ENCODE results near the gene TNRC18. TPM values are rescaled to one million over a fixed set of nuclear protein-coding genes. Genes with fewer than 3 reads are reported as not detected.
A peak's percentile ranks its signal among the peaks of the same experiment; 100 is the strongest.

Gene TNRC18
- total and polyA plus RNA-seq, 9 of the 15 experiments (the other 6 are each of a cell fraction or from before 2014, with no cell fraction given) = 0.03 to 43.2 (median 18.0) TPM

DNA sequence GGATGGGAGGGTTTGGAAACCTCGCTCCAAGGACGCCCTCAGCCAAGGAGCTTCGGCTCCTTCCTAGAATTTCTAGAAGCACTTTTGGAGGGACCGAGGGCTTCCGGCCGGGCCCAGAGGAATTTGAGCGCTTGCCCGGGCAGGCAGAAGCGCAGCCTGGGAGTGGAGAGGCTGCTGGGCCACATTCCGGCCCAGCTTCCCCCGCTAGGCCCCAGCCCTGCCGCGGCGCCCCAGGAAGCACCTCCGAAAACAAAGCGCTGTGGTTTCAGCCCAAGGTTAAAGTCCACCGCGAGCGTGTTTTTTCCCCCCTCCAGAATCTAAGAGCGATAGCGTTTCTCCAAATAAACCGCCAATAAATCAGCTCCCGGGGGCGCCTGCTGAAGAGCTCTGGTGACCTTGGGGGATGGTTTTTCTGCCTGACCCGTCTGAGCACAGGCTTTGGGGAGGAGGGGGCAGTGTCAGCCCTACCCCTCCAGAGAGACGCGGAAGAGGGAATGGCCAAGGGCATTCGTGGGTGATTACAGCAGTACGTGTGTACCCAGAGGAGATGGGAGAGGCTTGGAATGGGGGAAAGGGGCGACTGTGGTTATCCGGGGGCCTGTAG lies 5.7 kb upstream of the TNRC18 start (continued):
- TF ChIP-seq NR2C1 (IDR thresholded peaks at IDR 0.05) (no peak; the same call in 1 of the 2 replicates), NR2C1 (tag; IDR thresholded peaks at IDR 0.05) (peak; percentile 27; the same call in 1 of the 2 replicates), RNF2 (IDR thresholded peaks at IDR 0.05) (peak; percentile 73), MEIS2 (IDR thresholded peaks at IDR 0.05; ENCODE audit: partially characterized antibody) (peak; percentile 39), POLR2G (IDR thresholded peaks at IDR 0.05; ENCODE audit: low read depth, low read length) (peak; percentile 77), ETV5 (CRISPR knock-in tag; IDR thresholded peaks at IDR 0.05; ENCODE audit: low read depth) (0 out of 2 replicates have a peak, but pooled peaks have one; percentile 3), ZNF79 (CRISPR knock-in tag; IDR thresholded peaks at IDR 0.05; ENCODE audit: low read depth) (peak; percentile 5), KDM4B (IDR thresholded peaks at IDR 0.05; ENCODE audit: borderline replicate concordance in 2 of 2, low read depth in 1 of 2) (0 out of 4 replicates have a peak, but pooled peaks of 1 of the 2 experiments have one; percentile 6)
- TF ChIP-seq, protein P1, sequence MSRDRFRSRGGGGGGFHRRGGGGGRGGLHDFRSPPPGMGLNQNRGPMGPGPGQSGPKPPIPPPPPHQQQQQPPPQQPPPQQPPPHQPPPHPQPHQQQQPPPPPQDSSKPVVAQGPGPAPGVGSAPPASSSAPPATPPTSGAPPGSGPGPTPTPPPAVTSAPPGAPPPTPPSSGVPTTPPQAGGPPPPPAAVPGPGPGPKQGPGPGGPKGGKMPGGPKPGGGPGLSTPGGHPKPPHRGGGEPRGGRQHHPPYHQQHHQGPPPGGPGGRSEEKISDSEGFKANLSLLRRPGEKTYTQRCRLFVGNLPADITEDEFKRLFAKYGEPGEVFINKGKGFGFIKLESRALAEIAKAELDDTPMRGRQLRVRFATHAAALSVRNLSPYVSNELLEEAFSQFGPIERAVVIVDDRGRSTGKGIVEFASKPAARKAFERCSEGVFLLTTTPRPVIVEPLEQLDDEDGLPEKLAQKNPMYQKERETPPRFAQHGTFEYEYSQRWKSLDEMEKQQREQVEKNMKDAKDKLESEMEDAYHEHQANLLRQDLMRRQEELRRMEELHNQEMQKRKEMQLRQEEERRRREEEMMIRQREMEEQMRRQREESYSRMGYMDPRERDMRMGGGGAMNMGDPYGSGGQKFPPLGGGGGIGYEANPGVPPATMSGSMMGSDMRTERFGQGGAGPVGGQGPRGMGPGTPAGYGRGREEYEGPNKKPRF (IDR thresholded peaks at IDR 0.05; ENCODE audit: low read depth, low read length) = no peak
- TF ChIP-seq, protein P2, sequence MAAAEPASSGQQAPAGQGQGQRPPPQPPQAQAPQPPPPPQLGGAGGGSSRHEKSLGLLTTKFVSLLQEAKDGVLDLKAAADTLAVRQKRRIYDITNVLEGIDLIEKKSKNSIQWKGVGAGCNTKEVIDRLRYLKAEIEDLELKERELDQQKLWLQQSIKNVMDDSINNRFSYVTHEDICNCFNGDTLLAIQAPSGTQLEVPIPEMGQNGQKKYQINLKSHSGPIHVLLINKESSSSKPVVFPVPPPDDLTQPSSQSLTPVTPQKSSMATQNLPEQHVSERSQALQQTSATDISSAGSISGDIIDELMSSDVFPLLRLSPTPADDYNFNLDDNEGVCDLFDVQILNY (CRISPR knock-in tag; IDR thresholded peaks at IDR 0.05) = no peak
- TF ChIP-seq, protein P3, sequence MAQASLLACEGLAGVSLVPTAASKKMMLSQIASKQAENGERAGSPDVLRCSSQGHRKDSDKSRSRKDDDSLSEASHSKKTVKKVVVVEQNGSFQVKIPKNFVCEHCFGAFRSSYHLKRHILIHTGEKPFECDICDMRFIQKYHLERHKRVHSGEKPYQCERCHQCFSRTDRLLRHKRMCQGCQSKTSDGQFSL (CRISPR knock-in tag; IDR thresholded peaks at IDR 0.05) = no peak
- TF ChIP-seq, protein P3 (tag; IDR thresholded peaks at IDR 0.05) = 0 out of 4 replicates have a peak, but pooled peaks of 1 of the 2 experiments have one; percentile 27
- TF ChIP-seq, protein P4, sequence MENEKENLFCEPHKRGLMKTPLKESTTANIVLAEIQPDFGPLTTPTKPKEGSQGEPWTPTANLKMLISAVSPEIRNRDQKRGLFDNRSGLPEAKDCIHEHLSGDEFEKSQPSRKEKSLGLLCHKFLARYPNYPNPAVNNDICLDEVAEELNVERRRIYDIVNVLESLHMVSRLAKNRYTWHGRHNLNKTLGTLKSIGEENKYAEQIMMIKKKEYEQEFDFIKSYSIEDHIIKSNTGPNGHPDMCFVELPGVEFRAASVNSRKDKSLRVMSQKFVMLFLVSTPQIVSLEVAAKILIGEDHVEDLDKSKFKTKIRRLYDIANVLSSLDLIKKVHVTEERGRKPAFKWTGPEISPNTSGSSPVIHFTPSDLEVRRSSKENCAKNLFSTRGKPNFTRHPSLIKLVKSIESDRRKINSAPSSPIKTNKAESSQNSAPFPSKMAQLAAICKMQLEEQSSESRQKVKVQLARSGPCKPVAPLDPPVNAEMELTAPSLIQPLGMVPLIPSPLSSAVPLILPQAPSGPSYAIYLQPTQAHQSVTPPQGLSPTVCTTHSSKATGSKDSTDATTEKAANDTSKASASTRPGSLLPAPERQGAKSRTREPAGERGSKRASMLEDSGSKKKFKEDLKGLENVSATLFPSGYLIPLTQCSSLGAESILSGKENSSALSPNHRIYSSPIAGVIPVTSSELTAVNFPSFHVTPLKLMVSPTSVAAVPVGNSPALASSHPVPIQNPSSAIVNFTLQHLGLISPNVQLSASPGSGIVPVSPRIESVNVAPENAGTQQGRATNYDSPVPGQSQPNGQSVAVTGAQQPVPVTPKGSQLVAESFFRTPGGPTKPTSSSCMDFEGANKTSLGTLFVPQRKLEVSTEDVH (IDR thresholded peaks at IDR 0.05; ENCODE audit: low read depth, partially characterized antibody) = no peak
- TF ChIP-seq, protein P5, sequence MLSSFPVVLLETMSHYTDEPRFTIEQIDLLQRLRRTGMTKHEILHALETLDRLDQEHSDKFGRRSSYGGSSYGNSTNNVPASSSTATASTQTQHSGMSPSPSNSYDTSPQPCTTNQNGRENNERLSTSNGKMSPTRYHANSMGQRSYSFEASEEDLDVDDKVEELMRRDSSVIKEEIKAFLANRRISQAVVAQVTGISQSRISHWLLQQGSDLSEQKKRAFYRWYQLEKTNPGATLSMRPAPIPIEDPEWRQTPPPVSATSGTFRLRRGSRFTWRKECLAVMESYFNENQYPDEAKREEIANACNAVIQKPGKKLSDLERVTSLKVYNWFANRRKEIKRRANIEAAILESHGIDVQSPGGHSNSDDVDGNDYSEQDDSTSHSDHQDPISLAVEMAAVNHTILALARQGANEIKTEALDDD (IDR thresholded peaks at IDR 0.05) = 0 out of 2 replicates have a peak, but pooled peaks have one; percentile 31
- TF ChIP-seq, protein P6, sequence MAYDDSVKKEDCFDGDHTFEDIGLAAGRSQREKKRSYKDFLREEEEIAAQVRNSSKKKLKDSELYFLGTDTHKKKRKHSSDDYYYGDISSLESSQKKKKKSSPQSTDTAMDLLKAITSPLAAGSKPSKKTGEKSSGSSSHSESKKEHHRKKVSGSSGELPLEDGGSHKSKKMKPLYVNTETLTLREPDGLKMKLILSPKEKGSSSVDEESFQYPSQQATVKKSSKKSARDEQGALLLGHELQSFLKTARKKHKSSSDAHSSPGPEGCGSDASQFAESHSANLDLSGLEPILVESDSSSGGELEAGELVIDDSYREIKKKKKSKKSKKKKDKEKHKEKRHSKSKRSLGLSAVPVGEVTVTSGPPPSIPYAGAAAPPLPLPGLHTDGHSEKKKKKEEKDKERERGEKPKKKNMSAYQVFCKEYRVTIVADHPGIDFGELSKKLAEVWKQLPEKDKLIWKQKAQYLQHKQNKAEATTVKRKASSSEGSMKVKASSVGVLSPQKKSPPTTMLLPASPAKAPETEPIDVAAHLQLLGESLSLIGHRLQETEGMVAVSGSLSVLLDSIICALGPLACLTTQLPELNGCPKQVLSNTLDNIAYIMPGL (CRISPR knock-in tag; IDR thresholded peaks at IDR 0.05) = no peak
- TF ChIP-seq, protein P7, sequence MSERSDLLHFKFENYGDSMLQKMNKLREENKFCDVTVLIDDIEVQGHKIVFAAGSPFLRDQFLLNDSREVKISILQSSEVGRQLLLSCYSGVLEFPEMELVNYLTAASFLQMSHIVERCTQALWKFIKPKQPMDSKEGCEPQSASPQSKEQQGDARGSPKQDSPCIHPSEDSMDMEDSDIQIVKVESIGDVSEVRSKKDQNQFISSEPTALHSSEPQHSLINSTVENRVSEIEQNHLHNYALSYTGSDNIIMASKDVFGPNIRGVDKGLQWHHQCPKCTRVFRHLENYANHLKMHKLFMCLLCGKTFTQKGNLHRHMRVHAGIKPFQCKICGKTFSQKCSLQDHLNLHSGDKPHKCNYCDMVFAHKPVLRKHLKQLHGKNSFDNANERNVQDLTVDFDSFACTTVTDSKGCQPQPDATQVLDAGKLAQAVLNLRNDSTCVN (CRISPR knock-in tag; IDR thresholded peaks at IDR 0.05) = no peak
